Stimulated activated CD4-positive, alpha-beta T cell treated with anti-CD3 and anti-CD28 coated beads, Interleukin-4, amount 100 ng/mL, for 48 hours (primary cell): ENCODE data around the gene SLC49A3.

Source experiments
- DNase-seq, 2 donors: peaks; one replicate each; pipeline ENCODE4 v3.0.0-alpha.2; 2020; ENCODE audit warnings: low read depth in 2 of 2

The SLC49A3 gene

DNA sequence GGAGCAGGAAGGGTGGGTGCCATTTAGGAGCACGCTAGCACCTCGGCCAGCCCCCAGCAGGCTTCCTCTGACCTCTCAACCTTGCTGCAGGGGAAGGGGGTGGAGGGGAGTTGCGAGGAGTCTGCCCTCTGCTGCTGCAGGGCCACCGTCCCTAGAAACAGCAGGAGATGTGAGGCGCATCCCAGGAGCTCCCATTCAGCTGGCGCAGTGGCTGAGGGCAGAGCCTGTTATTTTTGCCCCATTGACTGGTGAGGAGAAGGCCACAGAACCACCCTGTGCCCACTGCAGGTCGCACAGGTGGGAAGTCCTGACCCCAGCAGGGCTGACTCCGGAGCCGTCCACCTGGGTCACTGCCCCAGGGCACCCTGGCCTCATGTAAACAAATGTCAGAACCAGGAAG is 55.5 kb downstream of the SLC49A3 start:
- no peak for DNase-seq

DNA sequence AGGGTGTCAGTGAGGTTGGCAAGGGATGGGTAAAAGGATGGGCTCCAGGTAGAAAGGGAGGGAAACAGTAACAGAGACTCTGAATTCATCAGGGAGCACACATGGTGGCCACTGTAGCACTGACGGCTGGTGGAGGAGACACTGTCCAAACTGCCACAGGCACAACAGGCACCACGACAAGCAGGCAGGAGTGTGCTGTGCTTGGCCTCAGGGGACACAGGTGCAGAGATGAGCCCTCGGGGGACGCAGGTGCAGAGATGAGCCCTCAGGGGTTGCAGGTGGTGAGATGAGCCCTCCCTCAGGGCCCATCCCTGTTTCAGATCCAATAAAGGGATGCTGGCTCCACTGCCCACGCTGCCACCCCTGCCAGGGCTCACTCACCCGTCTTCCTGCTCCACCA is 56.0 kb downstream of the SLC49A3 start:
- DNase-seq: no peak

DNA sequence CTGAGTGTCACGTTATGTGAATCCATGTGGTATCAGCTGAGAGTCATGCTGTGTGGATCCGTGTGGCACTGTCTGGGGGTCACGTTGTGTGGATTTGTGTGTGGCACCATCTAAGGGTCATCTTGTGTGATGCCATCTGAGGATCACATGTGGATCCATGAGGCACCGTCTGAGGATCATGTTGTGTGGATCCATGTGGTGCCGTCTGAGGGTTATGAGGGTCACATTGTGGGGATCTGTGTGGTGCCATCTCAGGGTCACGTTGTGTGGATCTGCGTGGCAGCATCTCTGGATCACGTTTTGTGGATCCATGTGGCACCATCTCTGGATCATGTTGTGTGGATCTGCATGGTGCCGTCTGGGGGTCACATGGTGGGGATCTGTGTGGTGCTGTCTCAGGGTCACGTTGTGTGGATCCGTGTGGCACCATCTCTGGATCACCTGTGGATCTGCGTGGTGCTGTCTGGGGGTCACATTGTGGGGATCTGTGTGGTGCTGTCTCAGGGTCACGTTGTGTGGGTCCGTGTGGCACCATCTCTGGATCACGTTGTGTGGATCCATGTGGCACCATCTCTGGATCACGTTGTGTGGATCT is 56.7 kb downstream of the SLC49A3 start:
- DNase-seq: no peak
